GM18520 (cell line): ENCODE results near the gene ADGRV1.
"Not testable (repeated sequence)": the region's sequence is repeated elsewhere in the genome, so short reads cannot be mapped to it uniquely, and the experiment has no call there.

Experiments used
- ATAC-seq: cut with Tn5 transposase; IDR thresholded peaks from one replicate; pipeline ENCODE4 v1.9.1; 2021; ENCODE audit not compliant: unreplicated experiment

The ADGRV1 gene

GRCh38 chr5:90899014-90899604 is 340.5 kb downstream of the ADGRV1 start:
- ATAC-seq = no peak

DNA sequence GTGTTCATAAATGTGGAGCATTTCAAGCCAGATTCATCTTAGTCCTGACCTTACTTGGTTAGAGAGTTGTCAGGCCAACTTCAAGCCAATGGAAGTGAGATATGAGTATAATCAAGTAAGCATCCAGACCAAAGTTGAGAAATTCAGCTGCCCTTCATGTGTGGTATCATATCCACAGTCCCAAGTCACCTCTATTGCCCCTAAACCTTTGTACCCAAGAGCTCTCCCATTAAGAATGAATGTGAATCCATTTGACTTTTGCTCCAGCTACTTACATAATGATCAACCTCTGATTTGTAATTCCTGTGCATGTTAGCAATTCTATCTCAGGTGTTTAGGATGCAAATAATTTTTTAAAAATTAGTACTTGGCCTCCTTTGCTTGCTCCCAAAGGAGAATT is 342.7 kb downstream of the ADGRV1 start:
- ATAC-seq = no peak

DNA sequence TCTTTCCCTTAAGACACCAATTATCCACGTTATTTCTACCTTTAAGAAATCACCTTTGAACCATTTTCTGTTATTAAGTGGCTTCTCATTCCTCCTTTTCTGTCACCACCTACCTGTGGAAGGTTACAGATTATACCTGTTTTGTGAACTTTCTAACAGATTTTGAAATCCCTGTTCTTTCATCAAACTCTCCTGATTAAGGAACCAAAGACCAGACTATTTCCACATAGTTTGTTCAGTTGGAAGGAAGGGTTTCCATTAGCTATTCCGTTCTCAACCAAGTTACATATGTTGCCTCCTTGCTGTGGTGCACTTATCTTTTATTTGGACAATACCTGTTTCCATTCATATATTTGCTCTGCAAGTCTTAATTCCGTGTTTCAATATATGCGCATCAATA is 343.6 kb downstream of the ADGRV1 start:
- ATAC-seq = no peak

GRCh38 chr5:90902651-90903386 is 344.2 kb downstream of the ADGRV1 start:
- ATAC-seq = no peak

DNA sequence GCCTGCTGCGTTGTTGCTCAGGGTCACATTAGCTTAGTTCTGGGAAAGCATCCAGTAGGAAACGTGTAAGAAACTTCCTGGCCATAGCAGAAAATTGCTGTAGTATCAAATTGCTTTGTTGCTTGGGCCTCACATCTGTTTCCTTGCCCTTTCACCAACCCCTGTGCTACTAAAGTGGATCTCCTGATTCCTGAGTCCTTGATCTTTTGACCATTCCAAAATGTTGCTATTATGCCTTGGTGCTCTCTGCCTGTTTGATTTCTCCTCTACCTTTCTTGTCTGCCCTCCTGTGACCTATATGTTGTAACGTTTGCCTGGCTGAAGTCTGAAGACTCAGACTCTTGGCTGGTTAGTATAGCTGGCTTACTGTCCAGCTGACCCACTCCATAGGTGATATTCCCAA is 350.5 kb downstream of the ADGRV1 start:
- no peak for ATAC-seq

DNA sequence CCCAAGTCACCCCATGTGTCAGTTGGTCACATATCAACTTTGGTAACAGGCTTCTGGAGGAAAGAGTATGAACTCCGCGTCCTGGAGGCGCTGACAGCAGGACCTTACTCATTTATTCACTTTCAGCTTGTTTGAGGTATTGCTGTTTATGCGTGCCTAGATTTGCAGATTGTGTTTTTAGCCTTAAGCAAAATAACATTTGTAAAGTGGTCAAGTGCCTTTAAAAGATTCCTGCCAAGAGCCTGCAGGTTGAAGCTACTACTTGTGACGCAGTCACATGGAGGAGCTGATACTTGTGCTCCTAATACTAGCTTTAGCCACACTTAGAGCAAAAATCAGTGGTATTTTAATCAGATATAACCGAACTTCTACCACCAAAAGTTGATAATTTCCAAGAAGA is 351.3 kb downstream of the ADGRV1 start:
- ATAC-seq = no peak

DNA sequence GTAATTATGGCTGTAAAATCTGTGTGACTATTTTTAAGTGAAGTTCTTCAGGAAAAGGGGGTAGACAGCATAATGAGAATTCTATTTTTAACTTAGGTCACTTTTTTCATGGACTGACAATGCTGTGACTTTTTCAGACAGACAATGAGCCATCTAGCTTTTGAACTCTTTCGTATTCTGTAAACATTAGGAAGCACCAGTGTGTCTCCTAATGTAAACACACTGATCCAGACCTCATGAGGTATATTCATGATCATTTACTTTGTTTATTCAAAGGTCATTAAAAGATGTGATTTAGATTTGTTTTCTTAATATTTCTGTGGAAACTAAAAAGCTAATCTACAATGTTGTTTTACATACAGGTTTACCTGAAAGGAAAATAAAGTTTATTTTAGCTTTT is 352.6 kb downstream of the ADGRV1 start:
- ATAC-seq = no peak

- ATAC-seq = no peak
Measured at GRCh38 chr5:90912476-90912875, 353.9 kb downstream of the ADGRV1 start.

DNA sequence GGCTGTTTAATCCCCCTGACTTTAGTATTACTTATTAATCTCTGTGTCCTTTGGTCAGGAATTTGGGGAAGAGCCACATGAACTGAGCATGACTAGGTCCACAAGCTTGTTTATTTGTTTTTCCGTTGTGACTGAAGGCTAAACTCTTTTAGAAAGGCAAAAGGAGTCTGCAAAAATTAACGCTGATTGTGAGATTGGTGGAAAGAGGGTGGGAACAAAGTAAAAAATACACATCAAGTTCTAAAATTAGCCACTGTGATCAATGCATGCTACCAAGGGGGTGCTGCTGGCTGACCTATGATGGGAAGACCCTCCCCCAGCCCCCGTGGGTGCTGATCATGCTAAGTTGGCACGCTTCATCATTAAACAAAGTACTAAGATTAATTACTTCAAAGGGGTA is 356.8 kb downstream of the ADGRV1 start:
- ATAC-seq = no peak

GRCh38 chr5:90916947-90917800 is 358.6 kb downstream of the ADGRV1 start:
- ATAC-seq = no peak

GRCh38 chr5:90917928-90918668 is 359.5 kb downstream of the ADGRV1 start:
- no peak for ATAC-seq

DNA sequence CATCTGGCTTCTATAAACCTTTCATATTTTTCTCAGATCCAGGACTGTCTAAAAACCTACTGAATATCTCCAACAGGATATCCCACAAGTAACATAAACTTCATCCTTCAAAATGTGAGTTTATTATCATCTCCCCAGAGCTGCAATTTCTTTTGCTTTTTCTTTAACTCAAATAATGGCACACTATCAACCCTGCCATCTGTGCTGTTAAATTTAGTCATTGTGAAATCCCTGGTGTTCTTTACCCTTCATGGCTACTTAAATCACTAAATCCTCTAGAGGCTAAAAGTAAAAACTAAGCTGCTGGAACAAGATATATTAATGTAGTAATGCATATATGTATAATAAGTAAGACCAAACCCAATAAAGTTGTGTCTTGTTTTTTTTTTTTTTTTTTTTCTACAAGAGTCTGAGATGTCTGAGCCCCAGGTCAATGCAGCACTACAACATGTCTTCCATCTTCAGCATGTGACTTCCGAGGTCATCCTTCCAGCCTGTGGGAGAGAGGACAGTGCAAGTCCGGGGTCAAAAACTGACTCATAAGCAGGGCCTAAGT is 362.9 kb downstream of the ADGRV1 start:
- no peak for ATAC-seq

GRCh38 chr5:90924222-90924621 is 365.6 kb downstream of the ADGRV1 start:
- ATAC-seq = not testable (repeated sequence)

DNA sequence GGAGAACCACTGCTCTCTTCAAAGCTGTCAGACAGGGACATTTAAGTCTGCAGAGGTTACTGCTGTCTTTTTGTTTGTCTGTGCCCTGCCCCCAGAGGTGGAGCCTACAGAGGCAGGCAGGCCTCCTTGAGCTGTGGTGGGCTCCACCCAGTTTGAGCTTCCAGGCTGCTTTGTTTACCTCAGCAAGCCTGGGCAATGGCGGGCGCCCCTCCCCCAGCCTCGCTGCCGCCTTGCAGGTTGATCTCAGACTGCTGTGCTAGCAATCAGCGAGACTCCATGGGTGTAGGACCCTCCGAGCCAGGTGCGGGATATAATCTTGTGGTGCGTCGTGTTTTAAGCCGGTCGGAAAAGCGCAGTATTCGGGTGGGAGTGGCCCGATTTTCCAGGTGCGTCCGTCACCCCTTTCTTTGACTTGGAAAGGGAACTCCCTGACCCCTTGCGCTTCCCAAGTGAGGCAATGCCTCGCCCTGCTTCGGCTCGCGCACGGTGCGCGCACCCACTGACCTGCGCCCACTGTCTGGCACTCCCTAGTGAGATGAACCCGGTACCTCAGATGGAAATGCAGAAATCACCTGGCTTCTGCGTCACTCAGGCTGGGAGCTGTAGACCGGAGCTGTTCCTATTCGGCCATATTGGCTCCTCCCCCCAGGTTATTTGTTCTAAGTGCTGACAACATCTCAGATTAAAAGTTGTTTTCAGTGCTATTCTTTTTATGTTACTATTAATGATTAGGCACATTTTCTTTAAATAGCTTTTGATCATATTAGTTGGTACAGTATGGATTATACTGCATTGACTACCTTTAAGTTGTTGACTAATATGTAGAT is 370.6 kb downstream of the ADGRV1 start:
- ATAC-seq = not testable (repeated sequence)

GRCh38 chr5:90930062-90930461 is 371.5 kb downstream of the ADGRV1 start:
- no peak for ATAC-seq

DNA sequence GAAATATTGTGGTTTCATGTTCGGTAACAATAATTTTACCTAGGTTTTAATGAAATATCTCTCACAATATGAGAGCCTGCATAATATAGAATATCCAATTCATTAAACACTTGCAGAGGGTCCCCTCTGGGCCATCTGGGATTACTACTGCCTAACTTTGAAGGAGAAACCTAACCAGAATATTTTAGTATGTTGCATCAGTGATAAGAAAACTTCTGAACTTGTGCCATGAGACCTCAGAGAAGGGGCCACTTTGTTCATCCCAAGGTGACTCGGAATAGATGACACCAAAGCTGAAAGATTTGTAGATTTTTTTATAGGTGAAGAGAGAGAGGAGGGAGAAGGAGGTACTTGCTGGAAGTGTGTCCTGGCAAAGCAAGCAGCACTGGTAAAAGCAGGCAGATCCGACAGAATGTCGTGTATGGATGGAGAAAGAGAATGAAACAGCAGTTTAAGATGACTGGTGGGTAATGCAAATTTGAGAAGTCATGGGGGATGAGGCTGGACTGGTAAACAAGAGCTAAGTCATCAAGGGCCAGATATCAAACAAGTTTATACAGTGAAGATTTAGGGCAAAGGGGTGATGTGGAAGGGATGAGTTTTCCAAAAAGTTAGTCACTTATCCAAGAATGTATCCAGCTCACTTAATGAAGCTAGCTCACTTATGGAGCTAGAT is 372.3 kb downstream of the ADGRV1 start:
- no peak for ATAC-seq

DNA sequence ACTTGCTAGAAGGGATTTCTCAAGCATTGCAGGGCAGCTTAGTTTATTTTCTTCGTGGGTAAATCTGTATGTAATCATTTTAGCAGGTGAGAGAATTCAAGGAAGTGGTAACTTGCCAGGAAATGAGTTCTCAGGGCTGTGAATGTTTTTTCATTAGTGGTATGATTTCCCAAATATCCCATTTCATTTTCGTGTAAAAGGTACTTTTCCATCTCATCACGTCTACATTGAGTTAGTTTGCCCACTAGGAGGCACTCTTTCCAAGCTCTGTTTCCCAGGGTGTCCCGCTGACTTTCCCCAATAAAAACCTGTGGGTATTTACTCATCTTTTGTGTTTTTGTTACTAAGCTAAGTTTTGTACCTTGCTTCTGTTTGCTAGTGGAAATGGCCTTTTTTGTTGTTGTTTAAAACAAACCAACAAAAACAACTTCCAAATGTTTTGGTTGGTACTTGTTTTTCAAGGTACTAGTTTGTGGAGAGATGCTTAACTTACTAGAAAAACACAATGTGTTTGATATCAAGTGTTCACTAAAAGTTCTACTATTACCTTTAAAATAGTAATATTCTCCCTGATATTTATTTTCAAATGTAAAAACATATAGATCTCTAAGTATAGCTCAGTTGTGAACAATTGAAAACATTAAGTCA is 373.6 kb downstream of the ADGRV1 start:
- ATAC-seq = no peak

- ATAC-seq = no peak
Measured at GRCh38 chr5:90933298-90933697, 374.7 kb downstream of the ADGRV1 start.

GRCh38 chr5:90934091-90934719 is 375.6 kb downstream of the ADGRV1 start:
- no peak for ATAC-seq
